GM21381 (cell line): Measurements from ENCODE around the gene NFX1.

Experiments
- ATAC-seq: cut with Tn5 transposase; IDR thresholded peaks from one replicate; pipeline ENCODE4 v1.9.1; 2021; ENCODE audit warnings: mild to moderate bottlenecking, moderate library complexity; ENCODE audit not compliant: unreplicated experiment

Gene NFX1

GRCh38 chr9:33265211-33265865 lies 25.0 kb upstream of the NFX1 start:
- ATAC-seq = no peak

- ATAC-seq = no peak
Observed at GRCh38 chr9:33267151-33267767, 23.1 kb upstream of the NFX1 start.

- no peak for ATAC-seq
Observed at GRCh38 chr9:33270146-33270545, 20.2 kb upstream of the NFX1 start.

GRCh38 chr9:33272061-33272460 lies 18.3 kb upstream of the NFX1 start:
- no peak for ATAC-seq

GRCh38 chr9:33273266-33273971 lies 16.9 kb upstream of the NFX1 start:
- ATAC-seq = no peak

GRCh38 chr9:33273972-33274328 lies 16.4 kb upstream of the NFX1 start:
- ATAC-seq = no peak

GRCh38 chr9:33277484-33277883 lies 12.8 kb upstream of the NFX1 start:
- ATAC-seq = no peak

- ATAC-seq = no peak
Observed at GRCh38 chr9:33285502-33285901, 4.8 kb upstream of the NFX1 start.

- ATAC-seq = no peak
Observed at GRCh38 chr9:33287087-33287490, 3.2 kb upstream of the NFX1 start.

GRCh38 chr9:33288235-33288634 lies 2.1 kb upstream of the NFX1 start:
- ATAC-seq = no peak

GRCh38 chr9:33288828-33289483 lies 1.4 kb upstream of the NFX1 start:
- ATAC-seq = no peak

GRCh38 chr9:33289496-33289895 lies 820 bp upstream of the NFX1 start:
- no peak for ATAC-seq

GRCh38 chr9:33289936-33290246 lies 425 bp upstream of the NFX1 start:
- ATAC-seq = peak; percentile 26

GRCh38 chr9:33291031-33291397 lies 698 bp downstream of the NFX1 start:
- ATAC-seq = no peak

GRCh38 chr9:33291901-33292300 lies 1.6 kb downstream of the NFX1 start:
- no peak for ATAC-seq

GRCh38 chr9:33293782-33294181 lies 3.5 kb downstream of the NFX1 start:
- ATAC-seq = no peak

GRCh38 chr9:33294670-33295432 lies 4.5 kb downstream of the NFX1 start:
- no peak for ATAC-seq

- no peak for ATAC-seq
Observed at GRCh38 chr9:33295571-33295970, 5.3 kb downstream of the NFX1 start.

- ATAC-seq = peak; percentile 93
Observed at GRCh38 chr9:33297432-33297831, 7.1 kb downstream of the NFX1 start.

GRCh38 chr9:33300546-33300945 lies 10.2 kb downstream of the NFX1 start:
- ATAC-seq = no peak

GRCh38 chr9:33304362-33304761 lies 14.0 kb downstream of the NFX1 start:
- ATAC-seq = no peak
